HL-60 (cell line): ENCODE data around the gene TIAM1.

Experiments
- DNase-seq, 2 experiments: peaks; one replicate each; pipeline ENCODE4 v3.0.0-alpha.2; 2010 to 2020; ENCODE audit warnings: low read depth in 1 of 2, low spot score in 1 of 2
- H3K27ac ChIP-seq: fragments of 250-450 bp; sonication (Bioruptor Pico); replicated peaks from 2 replicates; pipeline ENCODE4 v1.5.1; 2020; ENCODE audit warnings: mild to moderate bottlenecking, moderate library complexity
- H3K27me3 ChIP-seq: fragments of 250-450 bp; sonication (Bioruptor Pico); 2 replicates; pipeline ENCODE4 v1.5.1; 2021; ENCODE audit warnings: mild to moderate bottlenecking, moderate library complexity; ENCODE audit not compliant: insufficient read depth, poor library complexity, severe bottlenecking
- H3K4me3 ChIP-seq: replicated peaks from 2 replicates; pipeline ENCODE4 v1.5.1; 2011; ENCODE audit warnings: mild to moderate bottlenecking, control low read depth, low read length; ENCODE audit not compliant: insufficient read depth
- GABPA ChIP-seq: IDR thresholded peaks from 2 replicates; pipeline ENCODE4 v1.6.1; 2012; ENCODE audit warnings: low read depth
- POLR2AphosphoS5 ChIP-seq: IDR thresholded peaks from 2 replicates; pipeline ENCODE4 v1.6.1; 2012; ENCODE audit warnings: low read depth
- SPI1 ChIP-seq: IDR thresholded peaks from 2 replicates; pipeline ENCODE4 v1.6.1; 2012; ENCODE audit warnings: low read depth, mild to moderate bottlenecking, borderline replicate concordance
- TF ChIP-seq, protein P1 (sequence below): IDR thresholded peaks from one replicate; pipeline ENCODE4 v1.5.1; 2011; ENCODE audit warnings: low read length, control low read depth, inconsistent platforms; ENCODE audit not compliant: insufficient read depth
- TF ChIP-seq, protein P2 (sequence below): IDR thresholded peaks from 2 replicates; pipeline ENCODE4 v1.6.1; 2012; ENCODE audit warnings: low read depth; ENCODE audit not compliant: insufficient replicate concordance

The TIAM1 gene

DNA sequence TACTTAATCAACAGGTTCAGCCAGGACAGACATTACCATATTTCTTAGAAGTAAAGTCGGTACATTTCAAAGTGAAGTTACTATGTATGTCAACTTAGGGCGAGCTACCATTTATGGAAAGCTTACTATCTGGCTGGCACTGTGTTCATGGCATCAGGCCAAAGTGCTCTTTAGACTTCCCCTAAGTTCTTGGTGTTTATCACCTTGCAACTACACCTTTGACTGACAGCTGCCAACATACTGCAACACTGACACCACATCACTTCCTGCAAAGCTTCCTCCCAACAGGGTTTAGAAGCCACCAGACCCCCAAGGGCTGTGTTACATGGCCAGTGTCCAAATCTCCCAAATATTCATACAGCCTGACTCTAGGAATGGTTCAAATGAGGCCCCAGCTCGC lies 61.0 kb downstream of the TIAM1 start:
- no peak for DNase-seq
- Histone ChIP-seq H3K27me3 (no peaks in the 10 kb centered on the region), H3K4me3 (no peak overlapping the region), H3K27ac (no peak overlapping the region)
- TF ChIP-seq, protein P1, sequence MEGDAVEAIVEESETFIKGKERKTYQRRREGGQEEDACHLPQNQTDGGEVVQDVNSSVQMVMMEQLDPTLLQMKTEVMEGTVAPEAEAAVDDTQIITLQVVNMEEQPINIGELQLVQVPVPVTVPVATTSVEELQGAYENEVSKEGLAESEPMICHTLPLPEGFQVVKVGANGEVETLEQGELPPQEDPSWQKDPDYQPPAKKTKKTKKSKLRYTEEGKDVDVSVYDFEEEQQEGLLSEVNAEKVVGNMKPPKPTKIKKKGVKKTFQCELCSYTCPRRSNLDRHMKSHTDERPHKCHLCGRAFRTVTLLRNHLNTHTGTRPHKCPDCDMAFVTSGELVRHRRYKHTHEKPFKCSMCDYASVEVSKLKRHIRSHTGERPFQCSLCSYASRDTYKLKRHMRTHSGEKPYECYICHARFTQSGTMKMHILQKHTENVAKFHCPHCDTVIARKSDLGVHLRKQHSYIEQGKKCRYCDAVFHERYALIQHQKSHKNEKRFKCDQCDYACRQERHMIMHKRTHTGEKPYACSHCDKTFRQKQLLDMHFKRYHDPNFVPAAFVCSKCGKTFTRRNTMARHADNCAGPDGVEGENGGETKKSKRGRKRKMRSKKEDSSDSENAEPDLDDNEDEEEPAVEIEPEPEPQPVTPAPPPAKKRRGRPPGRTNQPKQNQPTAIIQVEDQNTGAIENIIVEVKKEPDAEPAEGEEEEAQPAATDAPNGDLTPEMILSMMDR, result no peak
- TF ChIP-seq SPI1 (no peak), POLR2AphosphoS5 (no peak), GABPA (no peak)
- TF ChIP-seq, protein P2, sequence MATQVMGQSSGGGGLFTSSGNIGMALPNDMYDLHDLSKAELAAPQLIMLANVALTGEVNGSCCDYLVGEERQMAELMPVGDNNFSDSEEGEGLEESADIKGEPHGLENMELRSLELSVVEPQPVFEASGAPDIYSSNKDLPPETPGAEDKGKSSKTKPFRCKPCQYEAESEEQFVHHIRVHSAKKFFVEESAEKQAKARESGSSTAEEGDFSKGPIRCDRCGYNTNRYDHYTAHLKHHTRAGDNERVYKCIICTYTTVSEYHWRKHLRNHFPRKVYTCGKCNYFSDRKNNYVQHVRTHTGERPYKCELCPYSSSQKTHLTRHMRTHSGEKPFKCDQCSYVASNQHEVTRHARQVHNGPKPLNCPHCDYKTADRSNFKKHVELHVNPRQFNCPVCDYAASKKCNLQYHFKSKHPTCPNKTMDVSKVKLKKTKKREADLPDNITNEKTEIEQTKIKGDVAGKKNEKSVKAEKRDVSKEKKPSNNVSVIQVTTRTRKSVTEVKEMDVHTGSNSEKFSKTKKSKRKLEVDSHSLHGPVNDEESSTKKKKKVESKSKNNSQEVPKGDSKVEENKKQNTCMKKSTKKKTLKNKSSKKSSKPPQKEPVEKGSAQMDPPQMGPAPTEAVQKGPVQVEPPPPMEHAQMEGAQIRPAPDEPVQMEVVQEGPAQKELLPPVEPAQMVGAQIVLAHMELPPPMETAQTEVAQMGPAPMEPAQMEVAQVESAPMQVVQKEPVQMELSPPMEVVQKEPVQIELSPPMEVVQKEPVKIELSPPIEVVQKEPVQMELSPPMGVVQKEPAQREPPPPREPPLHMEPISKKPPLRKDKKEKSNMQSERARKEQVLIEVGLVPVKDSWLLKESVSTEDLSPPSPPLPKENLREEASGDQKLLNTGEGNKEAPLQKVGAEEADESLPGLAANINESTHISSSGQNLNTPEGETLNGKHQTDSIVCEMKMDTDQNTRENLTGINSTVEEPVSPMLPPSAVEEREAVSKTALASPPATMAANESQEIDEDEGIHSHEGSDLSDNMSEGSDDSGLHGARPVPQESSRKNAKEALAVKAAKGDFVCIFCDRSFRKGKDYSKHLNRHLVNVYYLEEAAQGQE, result no peak

DNA sequence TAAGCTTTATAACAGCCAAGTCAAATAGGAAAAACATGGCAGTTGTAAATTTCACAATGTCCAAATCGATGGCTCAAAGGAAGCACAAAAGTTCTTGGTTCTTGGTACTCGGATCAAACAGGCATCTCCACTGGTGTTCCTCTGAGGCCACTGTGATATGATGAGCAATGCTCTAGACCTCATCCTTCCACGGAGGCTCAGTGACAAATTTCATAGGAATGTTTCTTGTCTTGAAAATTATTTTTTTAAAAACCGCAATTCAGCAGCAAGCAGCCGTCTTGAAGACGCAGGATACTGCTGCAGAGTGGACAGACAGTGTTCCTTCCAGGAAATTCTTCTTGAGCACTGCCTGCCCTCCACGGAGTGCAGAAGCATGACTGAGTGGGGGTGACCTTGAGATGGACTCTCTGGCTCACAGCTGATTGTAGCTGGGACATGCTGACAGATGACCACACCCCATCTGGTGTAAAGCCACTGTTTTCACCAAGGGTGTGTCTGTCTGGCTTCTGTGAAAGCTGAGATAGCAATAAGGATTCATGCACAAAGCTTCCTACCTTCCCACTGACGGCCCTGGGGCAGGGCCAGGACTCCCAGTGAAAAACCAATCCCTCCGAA lies 61.9 kb downstream of the TIAM1 start:
- Histone ChIP-seq H3K27ac (no peak overlapping the region), H3K27me3 (no peaks in the 10 kb centered on the region), H3K4me3 (no peak overlapping the region)
- TF ChIP-seq SPI1, result no peak
- TF ChIP-seq, protein P1, result no peak
- TF ChIP-seq, protein P2, result no peak
- TF ChIP-seq GABPA, result no peak
- TF ChIP-seq POLR2AphosphoS5, result no peak
- no peak for DNase-seq

DNA sequence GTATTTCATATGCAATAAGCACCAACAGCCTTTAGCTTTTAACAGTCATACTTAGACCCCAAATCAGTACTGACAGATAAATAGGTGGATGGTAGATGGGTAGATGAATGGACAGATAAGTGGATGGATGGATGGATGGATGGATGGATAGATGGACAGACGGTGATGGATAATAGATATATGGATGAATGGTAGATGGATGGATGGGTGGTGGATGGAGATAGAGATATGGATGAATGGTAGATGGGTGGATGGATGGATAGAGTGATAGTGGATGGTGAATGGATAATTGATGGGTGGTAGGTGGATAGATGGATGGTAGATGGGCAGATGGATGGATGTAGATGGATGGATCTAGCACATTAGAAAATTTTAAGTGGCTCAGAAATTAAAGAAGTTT lies 62.5 kb downstream of the TIAM1 start:
- no peak for DNase-seq
- Histone ChIP-seq H3K27me3 (no peaks in the 10 kb centered on the region), H3K4me3 (no peak overlapping the region), H3K27ac (no peak overlapping the region)
- no peak for TF ChIP-seq POLR2AphosphoS5

DNA sequence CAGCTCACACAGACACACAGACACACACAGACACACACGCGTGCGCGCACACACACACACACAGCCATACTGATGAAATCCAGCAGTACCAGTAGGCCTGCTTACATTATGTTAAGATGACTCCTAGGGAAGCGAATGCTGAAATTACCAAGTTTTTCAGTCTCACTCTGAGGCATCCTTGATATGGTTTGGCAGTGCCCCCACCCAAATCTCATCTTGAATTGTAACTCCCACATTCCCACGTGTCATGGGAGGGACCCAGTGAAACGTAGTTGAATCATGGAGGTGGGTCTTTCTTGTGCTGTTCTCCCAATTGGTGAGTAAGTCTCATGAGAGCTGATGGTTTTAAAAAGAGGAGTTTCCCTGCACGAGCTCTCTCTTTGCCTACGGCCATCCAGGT lies 64.1 kb downstream of the TIAM1 start:
- Histone ChIP-seq H3K4me3 (no peak overlapping the region), H3K27me3 (no peaks in the 10 kb centered on the region), H3K27ac (no peak overlapping the region)
- TF ChIP-seq SPI1 (no peak), GABPA (no peak), POLR2AphosphoS5 (no peak)
- TF ChIP-seq, protein P2, result no peak
- TF ChIP-seq, protein P1, result no peak
- no peak for DNase-seq
